Neutrophil (primary cell): ENCODE results near the gene SUSD1.

Experiments
- H3K27ac ChIP-seq: fragments of 200-600 bp; sonication (generic); 2 replicates; pipeline ENCODE4 v1.5.1; 2016; ENCODE audit warnings: mild to moderate bottlenecking, moderate library complexity
- H3K27me3 ChIP-seq: fragments of 200-600 bp; sonication (generic); 2 replicates; pipeline ENCODE4 v1.6.0; 2016; ENCODE audit warnings: mild to moderate bottlenecking
- H3K36me3 ChIP-seq: fragments of 200-600 bp; sonication (generic); 2 replicates; pipeline ENCODE4 v1.5.1; 2017
- H3K4me1 ChIP-seq, 2 experiments: fragments of 200-600 bp in 1 of 2; sonication (generic) in 1 of 2; 1 replicate in 1 of 2; 2 replicates in 1 of 2; pipeline versions ENCODE4 v1.5.1 to v1.6.1; 2013 to 2016; ENCODE audit warnings: low read depth in 1 of 2, low read length in 1 of 2, mild to moderate bottlenecking in 1 of 2, moderate library complexity in 1 of 2; ENCODE audit not compliant: control insufficient read depth in 1 of 2, insufficient read depth in 1 of 2
- H3K4me3 ChIP-seq, 2 experiments: fragments of 200-600 bp in 1 of 2; sonication (generic) in 1 of 2; 1 replicate in 1 of 2; 2 replicates in 1 of 2; pipeline ENCODE4 v1.5.1; 2013 to 2016; ENCODE audit warnings: low read depth in 1 of 2, low read length in 1 of 2, mild to moderate bottlenecking in 1 of 2, moderate library complexity in 1 of 2
- H3K9me3 ChIP-seq: fragments of 200-600 bp; sonication (generic); 2 replicates; pipeline ENCODE4 v1.5.1; 2016
- CTCF ChIP-seq: fragments of 200-600 bp; sonication (generic); IDR thresholded peaks from 2 replicates; pipeline ENCODE4 v1.5.1; 2016; ENCODE audit warnings: antibody characterized with exemption

The SUSD1 gene

GRCh38 chr9:112046181-112046580, 128.9 kb downstream of the SUSD1 start:
- no peak overlapping the region for H3K27ac ChIP-seq
- H3K4me1 ChIP-seq: peaks cover 0 to 6% of the 10 kb centered on the region in 2 experiments

GRCh38 chr9:112044881-112045280, 130.2 kb downstream of the SUSD1 start:
- H3K27me3 ChIP-seq: no peaks in the 10 kb centered on the region
- no peaks in the 10 kb centered on the region for H3K9me3 ChIP-seq
- H3K27ac ChIP-seq: no peak overlapping the region
- H3K4me1 ChIP-seq: peaks cover 0 to 6% of the 10 kb centered on the region in 2 experiments
- peaks cover 13% of the 10 kb centered on the region for H3K36me3 ChIP-seq
- H3K4me3 ChIP-seq: no peak overlapping the region
- no peak for TF ChIP-seq CTCF

More at GRCh38 chr9:112046181-112046580, 128.9 kb downstream of the SUSD1 start:
- H3K27me3 ChIP-seq: no peaks in the 10 kb centered on the region
- peaks cover 14% of the 10 kb centered on the region for H3K36me3 ChIP-seq
- TF ChIP-seq CTCF: no peak
- H3K4me3 ChIP-seq: no peak overlapping the region
- no peaks in the 10 kb centered on the region for H3K9me3 ChIP-seq

GRCh38 chr9:112044186-112044585, 130.9 kb downstream of the SUSD1 start:
- H3K4me1 ChIP-seq: peaks cover 0 to 6% of the 10 kb centered on the region in 2 experiments
- H3K9me3 ChIP-seq: no peaks in the 10 kb centered on the region
- H3K4me3 ChIP-seq: no peak overlapping the region
- no peak overlapping the region for H3K27ac ChIP-seq
- TF ChIP-seq CTCF: no peak
- H3K36me3 ChIP-seq: peaks cover 17% of the 10 kb centered on the region
- no peaks in the 10 kb centered on the region for H3K27me3 ChIP-seq

GRCh38 chr9:112043423-112043822, 131.7 kb downstream of the SUSD1 start:
- Histone ChIP-seq H3K36me3 (peaks cover 24% of the 10 kb centered on the region), H3K27ac (no peak overlapping the region), H3K27me3 (no peaks in the 10 kb centered on the region), H3K9me3 (no peaks in the 10 kb centered on the region), H3K4me1 (peaks cover 0 to 6% of the 10 kb centered on the region in 2 experiments), H3K4me3 (no peak overlapping the region)
- TF ChIP-seq CTCF: no peak

- H3K4me3 ChIP-seq: no peak overlapping the region
- no peak overlapping the region for H3K27ac ChIP-seq
- H3K36me3 ChIP-seq: peaks cover 24% of the 10 kb centered on the region
- peaks cover 0 to 8% of the 10 kb centered on the region in 2 experiments for H3K4me1 ChIP-seq
- TF ChIP-seq CTCF: no peak
- H3K27me3 ChIP-seq: no peaks in the 10 kb centered on the region
- H3K9me3 ChIP-seq: no peaks in the 10 kb centered on the region
Observed at GRCh38 chr9:112042769-112043168, 132.3 kb downstream of the SUSD1 start.

- Histone ChIP-seq H3K4me3 (no peak overlapping the region), H3K36me3 (peaks cover 24% of the 10 kb centered on the region), H3K4me1 (peaks cover 0 to 9% of the 10 kb centered on the region in 2 experiments), H3K27ac (no peak overlapping the region), H3K9me3 (no peaks in the 10 kb centered on the region), H3K27me3 (no peaks in the 10 kb centered on the region)
- no peak for TF ChIP-seq CTCF
Observed at GRCh38 chr9:112042244-112042638, 132.9 kb downstream of the SUSD1 start.
